ENCODE results near the gene TENT4A.

TENT4A gene

GRCh38 chr5:6718718-6719117 lies 5.5 kb downstream of the TENT4A start:
- DNase-seq, result no peak

GRCh38 chr5:6719417-6719816 lies 6.2 kb downstream of the TENT4A start:
- DNase-seq, result no peak

- no peak for DNase-seq
These were observed 6.8 kb downstream of the TENT4A start for GRCh38 chr5:6719896-6720560.

- DNase-seq, result no peak
These were observed 7.3 kb downstream of the TENT4A start for GRCh38 chr5:6720561-6720921.

GRCh38 chr5:6721442-6721841 lies 8.2 kb downstream of the TENT4A start:
- DNase-seq, result peak; percentile 26

GRCh38 chr5:6722015-6722414 lies 8.8 kb downstream of the TENT4A start:
- DNase-seq, result no peak

GRCh38 chr5:6723122-6723815 lies 10.0 kb downstream of the TENT4A start:
- no peak for DNase-seq

- DNase-seq, result no peak
These were observed 10.6 kb downstream of the TENT4A start for GRCh38 chr5:6723816-6724300.

GRCh38 chr5:6724321-6724929 lies 11.2 kb downstream of the TENT4A start:
- no peak for DNase-seq

GRCh38 chr5:6725421-6725820 lies 12.2 kb downstream of the TENT4A start:
- DNase-seq, result no peak

GRCh38 chr5:6726006-6726405 lies 12.8 kb downstream of the TENT4A start:
- DNase-seq, result no peak

GRCh38 chr5:6727231-6727630 lies 14.0 kb downstream of the TENT4A start:
- DNase-seq, result no peak

- no peak for DNase-seq
These were observed 15.0 kb downstream of the TENT4A start for GRCh38 chr5:6728011-6728794.

- DNase-seq, result no peak
These were observed 15.6 kb downstream of the TENT4A start for GRCh38 chr5:6728795-6729183.

GRCh38 chr5:6729386-6730310 lies 16.4 kb downstream of the TENT4A start:
- DNase-seq, result peak; percentile 44

GRCh38 chr5:6730407-6730806 lies 17.2 kb downstream of the TENT4A start:
- no peak for DNase-seq

GRCh38 chr5:6730807-6731206 lies 17.6 kb downstream of the TENT4A start:
- no peak for DNase-seq

GRCh38 chr5:6731465-6732237 lies 18.4 kb downstream of the TENT4A start:
- DNase-seq, result no peak

- DNase-seq, result no peak
These were observed 19.6 kb downstream of the TENT4A start for GRCh38 chr5:6732634-6733410.

- no peak for DNase-seq
These were observed 20.4 kb downstream of the TENT4A start for GRCh38 chr5:6733411-6734242.

Data from femur (tissue), 1 donor.